Activated CD8-positive, alpha-beta memory T cell treated with anti-CD3 and anti-CD28 coated beads, Interleukin-2, amount 50 U/mL, for 48 hours (primary cell): Measurements from ENCODE around the gene ALDH3B1.
A peak's percentile ranks its signal among the peaks of the same experiment; 100 is the strongest.

Experiments used
- DNase-seq: peaks from one replicate; pipeline ENCODE4 v3.0.0-alpha.2; 2020

The ALDH3B1 gene

DNA sequence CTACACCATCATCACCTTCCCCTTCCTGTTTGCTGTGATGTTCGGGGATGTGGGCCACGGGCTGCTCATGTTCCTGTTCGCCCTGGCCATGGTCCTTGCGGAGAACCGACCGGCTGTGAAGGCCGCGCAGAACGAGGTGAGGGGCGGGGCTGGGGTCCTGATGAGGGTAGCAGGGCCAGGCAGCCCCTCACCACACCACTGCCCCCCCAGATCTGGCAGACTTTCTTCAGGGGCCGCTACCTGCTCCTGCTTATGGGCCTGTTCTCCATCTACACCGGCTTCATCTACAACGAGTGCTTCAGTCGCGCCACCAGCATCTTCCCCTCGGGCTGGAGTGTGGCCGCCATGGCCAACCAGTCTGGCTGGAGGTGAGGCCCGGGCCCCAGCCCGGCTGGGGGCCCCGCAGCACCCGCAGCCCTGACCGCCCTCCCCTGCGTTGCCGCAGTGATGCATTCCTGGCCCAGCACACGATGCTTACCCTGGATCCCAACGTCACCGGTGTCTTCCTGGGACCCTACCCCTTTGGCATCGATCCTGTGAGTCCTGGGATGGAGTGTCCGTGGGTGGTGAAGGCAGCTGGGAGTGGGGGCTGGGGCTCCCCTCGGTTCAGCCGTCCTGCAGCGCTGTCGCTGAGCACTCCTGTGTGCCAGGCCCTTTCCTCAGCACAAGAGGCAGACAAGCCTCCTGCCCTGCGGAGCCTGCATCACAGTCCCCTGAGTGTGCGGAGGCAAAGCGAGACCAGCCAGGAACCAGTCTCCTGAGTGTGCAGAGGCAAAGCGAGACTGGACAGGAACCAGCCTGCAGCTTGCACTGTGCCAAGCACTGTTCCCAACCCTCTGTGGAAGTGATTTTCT is 37.5 kb downstream of the ALDH3B1 start:
- no peak for DNase-seq

DNA sequence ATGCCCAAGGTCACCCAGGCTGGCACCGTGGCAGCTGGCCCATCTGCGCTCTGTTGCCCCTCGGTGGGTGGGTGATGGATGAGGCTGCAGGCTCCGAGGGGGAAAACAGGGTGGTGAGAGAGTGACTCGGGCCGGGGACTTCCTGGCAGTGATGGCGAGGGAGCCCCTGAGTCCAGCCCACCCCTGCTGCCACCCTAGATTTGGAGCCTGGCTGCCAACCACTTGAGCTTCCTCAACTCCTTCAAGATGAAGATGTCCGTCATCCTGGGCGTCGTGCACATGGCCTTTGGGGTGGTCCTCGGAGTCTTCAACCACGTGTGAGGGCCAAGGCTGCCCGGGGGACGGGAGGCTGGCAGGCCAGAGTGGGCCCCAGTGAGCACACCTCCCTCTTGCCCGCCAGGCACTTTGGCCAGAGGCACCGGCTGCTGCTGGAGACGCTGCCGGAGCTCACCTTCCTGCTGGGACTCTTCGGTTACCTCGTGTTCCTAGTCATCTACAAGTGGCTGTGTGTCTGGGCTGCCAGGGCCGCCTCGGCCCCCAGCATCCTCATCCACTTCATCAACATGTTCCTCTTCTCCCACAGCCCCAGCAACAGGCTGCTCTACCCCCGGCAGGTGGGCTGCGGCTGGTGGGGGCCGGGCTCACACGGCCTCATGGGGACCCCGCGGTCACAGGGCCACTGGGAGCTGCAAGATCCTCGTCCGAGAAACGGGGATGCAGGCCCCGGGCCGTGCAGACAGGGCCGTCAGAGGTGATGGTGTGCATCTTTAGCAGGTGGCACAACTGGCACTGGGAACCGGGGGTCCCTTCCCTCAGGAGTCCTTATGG is 38.8 kb downstream of the ALDH3B1 start:
- no peak for DNase-seq

DNA sequence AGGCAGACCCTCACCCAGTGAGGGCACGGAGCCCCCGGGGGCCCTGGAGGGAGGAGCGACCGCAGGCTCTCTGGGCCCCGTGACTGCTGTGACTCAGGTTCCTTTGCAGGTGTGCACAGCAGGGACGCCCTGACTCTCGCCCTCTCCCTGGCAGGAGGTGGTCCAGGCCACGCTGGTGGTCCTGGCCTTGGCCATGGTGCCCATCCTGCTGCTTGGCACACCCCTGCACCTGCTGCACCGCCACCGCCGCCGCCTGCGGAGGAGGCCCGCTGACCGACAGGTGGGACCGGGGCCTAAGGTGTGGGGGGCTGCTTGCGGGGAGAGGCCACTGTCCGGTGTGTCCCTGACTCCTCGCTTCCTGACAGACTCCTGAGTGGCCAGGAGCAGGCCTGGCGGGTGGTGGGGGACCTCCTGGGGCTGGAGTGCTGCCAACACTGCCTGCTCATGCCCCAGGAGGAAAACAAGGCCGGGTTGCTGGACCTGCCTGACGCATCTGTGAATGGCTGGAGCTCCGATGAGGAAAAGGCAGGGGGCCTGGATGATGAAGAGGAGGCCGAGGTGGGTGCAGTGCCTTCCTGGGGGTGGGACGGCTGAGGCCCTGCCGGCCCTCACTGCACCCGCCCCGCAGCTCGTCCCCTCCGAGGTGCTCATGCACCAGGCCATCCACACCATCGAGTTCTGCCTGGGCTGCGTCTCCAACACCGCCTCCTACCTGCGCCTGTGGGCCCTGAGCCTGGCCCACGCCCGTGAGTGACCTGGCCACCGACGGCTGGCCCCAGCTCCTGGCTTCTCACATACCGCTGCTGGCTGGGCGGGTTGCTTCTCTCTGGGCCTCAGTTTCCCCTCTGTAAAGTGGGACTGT is 39.6 kb downstream of the ALDH3B1 start:
- DNase-seq: no peak

DNA sequence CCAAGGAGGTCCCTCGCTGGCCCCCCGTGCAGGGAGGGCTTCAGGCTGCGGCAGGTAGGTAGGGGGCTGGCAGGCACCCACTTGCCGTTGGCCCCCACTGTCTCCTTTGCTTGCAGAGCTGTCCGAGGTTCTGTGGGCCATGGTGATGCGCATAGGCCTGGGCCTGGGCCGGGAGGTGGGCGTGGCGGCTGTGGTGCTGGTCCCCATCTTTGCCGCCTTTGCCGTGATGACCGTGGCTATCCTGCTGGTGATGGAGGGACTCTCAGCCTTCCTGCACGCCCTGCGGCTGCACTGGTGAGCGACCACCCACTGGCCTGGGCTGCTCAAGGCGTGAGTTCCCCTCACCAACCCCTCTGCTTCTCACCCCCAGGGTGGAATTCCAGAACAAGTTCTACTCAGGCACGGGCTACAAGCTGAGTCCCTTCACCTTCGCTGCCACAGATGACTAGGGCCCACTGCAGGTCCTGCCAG is 40.3 kb downstream of the ALDH3B1 start:
- no peak for DNase-seq

DNA sequence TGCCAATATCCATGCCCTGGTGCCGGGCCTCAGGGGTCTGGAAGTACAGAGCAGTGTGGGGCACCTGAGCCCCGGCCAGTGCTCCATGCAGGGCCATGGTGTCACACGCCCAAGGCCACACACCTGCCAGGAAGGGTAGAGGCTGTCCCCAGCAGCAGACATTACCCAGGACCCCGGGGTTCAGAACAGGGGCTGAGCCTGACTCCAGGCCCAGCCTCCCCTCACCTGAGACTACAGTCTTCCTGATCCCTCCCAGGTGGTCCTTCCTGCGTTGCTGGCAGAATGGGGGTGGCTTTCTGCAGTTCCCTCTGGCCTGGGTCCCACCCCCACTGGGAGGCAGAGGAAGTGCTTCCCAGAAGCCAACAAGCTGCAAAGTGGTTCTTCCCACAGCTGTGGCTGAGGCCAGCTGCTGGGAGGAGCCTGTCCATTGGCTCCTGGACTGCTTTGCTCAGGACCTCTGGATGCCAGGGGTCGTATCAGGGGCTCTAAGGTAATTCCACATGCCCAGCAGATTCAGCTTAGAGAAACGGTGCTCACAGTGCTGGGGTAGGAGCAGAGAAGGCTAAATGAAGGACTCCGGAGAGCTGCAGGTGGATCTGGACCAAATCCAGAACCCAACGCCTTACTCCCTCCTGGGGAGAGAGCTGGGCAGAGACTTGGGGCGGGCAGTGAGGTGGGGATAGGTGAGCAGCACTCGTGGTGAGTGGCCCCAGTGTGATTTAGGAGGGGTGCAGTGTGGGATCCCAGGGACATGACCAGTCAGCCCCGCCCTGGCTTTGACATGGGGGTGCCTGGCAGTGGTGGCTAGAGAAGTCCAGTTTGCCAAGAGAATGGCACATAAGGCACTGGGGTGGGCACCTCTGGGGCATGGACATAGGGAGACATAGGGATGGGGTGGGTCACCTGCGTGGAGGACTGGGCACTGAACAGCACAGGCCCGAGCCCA is 41.3 kb downstream of the ALDH3B1 start:
- DNase-seq: peak; percentile 48

DNA sequence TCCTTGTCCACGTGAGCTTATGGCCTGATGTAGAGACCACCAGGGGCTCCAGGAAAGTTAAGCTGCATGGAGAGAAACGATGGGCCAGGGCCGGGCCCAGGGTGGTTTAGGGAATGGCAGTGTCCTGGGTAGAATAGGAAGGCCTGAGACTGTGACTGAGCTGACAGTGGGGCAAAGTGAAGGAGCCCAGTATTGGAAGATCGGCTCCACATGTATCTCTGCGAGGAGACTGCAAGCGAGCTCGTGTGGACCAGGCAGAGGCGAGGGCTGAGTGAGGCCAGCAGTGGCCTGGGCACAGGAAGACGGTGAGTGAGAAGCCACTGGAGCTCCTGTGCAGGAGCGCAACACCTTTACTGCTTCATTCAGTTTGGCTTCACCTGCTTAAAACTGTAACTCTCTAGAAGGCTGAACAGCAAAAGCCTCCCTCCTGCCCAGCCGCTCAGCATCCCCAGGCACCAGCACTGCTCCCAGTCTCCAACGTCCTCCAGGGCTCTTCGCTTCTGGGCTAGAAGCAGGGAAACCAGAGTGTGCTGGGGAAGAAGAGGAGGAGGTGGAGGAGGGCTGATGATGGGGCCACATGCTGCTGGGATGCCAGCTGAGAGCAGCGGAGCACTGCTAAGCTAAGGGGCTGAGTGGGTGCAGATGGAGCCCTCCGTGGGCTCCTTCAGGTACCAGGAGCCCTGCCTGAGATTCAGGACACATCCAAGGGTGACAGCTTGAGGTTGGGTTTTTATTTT is 42.2 kb downstream of the ALDH3B1 start:
- DNase-seq: no peak

DNA sequence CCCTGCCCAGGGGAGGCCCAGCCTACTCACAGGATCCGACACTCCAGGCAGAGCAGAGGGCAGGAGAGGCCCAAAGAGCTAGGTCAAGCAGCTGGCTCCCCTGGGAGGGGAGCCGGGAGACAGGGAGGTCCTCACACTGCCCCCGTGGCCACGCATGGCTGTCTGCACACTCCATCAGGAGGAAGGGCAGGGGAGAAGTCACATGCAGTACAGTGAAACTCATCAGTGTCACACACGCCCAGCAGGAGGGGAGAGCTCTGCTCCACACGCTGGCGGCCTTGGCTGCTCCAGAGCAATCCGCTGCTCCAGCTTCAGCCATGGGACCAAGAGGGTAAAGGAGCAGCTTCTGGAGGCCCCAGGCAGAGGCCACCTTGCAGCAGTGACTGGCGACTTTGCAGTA is 43.0 kb downstream of the ALDH3B1 start:
- peak; percentile 48 for DNase-seq

DNA sequence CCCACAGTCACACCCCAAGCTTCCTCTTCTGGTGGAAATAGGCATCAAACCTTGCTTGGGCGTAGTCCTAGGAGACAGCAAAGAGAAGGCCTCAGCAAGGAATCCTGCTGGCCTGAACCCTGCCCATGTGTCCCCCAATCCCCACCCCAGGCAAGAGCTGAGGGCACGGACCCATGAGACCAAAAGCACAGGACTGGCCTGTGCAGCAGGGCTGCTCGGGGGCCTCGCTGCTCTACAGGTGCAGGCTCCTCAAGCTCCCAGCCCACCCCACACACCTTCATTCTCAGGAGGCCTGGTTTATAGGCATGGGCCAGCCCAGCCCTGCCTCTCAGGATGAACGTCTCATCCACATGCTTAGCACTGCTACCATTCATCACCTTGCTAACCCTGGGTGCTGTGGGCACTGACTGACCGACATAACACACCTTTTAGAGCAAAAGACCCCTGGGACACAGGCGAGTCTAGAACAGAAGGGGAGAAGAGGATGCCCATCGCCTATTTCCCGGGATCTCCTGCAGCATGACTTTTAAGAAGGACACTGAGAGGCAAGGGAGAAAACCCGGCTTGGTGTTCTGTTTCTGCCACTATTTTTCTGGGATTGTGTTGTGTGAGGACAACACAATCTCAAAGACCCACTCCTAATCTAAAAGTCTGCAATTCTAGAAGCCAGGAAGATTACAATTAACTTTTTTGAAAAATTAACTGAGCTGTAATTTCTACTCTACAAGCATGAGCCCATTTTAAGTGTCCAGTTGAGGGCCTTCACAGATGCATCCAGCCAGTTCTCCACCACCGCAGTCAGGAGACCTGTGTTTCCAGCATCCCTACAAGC is 44.1 kb downstream of the ALDH3B1 start:
- DNase-seq: peak; percentile 49

DNA sequence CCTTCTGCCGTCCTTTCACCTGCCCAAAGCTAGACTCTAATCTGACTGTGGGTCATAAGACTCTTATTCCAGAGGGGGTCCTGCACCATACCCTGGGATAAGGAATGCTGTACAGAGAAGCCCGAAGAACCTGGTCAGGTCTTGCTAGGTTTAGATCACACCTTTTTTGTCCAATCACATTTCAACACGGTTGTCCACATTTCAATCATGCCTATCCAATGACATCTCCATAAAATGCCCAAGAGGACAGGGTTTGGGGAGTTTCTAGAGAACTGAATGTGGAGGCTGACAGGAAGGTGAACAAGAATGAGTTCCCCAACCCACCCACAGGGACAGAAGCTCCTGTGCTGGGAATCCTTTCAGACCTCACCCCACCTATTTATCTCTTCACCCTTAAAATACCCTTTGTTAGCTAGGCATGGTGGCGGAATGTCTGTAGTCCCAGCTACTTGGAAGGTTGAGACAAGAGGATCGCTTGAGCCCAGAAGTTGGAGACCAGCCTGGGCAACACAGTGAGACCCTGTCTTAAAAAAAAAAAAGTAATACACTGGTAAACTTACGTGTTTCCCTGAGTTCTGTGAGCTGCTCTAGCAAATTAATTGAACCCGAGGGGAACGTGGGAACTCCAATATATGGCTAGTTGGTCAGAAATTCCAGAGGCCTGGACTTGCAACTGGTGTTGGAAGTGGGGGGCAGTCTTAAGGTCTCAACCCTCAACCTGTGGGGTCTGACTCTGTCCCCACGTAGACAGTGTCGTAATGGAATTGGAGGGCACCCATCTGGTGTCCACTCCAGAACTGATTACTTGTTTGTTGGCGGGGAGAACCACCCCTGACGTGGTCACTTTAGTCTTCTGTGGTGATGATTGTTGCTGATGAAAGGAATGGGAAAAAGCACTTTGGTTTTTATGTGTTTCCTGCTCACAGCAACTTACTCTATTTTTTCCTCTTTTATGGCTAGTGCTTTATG is 46.5 kb downstream of the ALDH3B1 start:
- no peak for DNase-seq

DNA sequence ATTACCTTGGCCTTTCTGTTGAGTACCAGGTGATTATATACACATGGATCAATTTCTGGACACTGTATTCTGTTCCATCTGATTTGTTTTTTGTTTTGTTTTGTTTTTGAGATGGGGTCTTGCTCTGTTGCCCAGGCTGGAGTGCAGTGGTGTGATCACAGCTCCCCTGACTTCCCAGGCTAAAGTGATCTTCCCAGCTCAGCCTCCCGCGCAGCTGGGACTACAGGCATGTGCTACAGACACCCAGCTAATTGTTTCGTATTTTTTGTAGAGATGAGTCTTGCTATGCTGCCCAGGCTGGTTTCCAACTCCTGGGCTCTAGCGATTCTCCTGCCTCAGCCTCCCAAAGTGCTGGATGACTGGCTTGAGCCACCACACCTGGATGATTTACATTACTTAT is 47.7 kb downstream of the ALDH3B1 start:
- DNase-seq: no peak

DNA sequence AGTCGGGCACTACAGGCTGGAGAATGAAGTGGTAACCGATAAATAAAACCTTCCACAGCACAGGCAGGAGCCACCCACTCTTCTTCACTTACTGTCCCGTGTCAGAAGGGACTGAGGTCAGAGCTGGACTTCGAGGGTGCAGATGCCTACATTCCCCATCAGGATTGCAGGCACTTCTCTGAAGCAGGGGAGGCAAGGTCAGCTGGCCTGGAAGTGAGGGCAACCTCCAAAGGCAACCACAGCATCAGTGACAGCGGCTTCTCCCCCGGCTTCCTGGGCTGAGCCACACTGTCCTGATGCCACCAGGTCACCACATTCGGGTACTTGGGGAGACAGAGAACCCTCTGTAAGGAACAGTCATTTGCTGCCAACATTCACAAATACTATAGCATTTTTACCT is 51.4 kb downstream of the ALDH3B1 start:
- DNase-seq: no peak

DNA sequence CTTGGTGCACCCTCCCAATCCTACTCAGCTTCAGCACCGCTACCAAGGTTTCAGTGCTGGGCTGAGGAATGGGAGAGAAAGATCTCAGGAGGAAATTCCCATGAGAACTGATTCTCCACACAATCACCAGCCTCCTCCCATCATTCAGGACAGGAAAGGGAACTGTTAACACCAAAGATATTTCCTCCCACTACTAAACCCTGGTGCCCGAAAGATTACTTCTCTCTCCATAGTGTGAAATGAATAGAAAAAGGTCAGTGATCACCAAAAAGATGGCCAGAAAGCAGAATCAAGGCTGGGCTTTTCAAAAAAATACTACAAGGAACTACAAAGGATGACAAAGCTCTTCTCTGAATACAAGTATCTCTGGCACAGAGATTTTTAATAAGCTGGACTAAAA is 54.8 kb downstream of the ALDH3B1 start:
- no peak for DNase-seq

DNA sequence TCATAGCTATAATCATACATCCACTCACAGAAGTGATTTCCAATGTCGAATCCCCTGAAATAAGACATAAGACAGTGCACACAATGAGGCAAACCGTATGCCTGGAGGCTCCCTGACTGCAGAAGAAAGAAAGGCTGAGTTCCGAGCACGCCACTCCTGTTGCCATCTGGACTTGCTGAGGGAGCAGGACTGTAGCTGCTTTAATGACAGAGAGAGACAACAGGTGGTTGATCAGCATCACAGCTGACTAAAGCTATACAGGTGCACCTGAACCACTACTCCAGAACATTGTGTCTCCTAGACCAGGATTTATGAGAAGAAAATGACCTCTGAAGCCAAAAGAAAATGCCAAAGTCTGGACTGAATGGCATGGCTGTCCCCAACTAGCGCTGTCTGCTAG is 55.7 kb downstream of the ALDH3B1 start:
- no peak for DNase-seq

DNA sequence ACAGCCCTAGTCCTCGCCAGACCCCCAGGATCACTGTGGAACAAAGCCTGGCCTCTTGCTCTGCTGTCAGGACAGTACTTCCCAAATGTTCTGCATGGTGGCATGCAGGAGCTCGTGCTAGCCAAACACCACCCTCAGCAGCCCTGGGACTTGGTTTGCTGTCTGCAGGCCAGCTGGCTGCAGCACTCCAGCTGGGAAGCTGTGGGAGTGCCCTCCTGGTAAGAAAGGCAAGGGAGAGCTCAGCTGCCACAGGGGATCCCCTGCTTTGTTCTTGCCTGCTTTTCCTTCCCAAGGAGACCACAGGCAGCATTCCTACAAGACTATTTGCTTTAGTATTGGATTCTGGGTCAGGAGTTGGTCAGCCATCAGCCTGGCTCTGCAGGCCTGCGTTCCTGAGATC is 56.6 kb downstream of the ALDH3B1 start:
- DNase-seq: no peak

DNA sequence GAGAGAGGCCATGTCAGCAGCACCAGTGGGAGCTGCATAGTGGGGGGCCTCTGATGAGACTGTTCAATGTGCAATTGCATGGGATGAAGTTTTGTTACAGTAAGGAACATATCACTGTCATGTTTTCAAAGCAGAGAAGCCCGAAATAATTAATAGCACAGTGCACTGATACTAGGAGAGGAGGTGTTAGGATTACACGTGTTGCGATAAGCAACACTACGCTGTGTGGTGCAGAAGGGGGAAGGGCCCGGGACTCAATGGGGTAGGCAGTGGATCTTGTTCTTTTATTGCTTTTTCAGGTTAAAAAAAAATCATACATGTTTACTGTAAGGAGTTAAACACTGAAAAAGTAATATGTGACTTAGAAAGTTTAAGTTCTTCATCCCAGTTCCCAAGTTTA is 57.9 kb downstream of the ALDH3B1 start:
- DNase-seq: no peak

DNA sequence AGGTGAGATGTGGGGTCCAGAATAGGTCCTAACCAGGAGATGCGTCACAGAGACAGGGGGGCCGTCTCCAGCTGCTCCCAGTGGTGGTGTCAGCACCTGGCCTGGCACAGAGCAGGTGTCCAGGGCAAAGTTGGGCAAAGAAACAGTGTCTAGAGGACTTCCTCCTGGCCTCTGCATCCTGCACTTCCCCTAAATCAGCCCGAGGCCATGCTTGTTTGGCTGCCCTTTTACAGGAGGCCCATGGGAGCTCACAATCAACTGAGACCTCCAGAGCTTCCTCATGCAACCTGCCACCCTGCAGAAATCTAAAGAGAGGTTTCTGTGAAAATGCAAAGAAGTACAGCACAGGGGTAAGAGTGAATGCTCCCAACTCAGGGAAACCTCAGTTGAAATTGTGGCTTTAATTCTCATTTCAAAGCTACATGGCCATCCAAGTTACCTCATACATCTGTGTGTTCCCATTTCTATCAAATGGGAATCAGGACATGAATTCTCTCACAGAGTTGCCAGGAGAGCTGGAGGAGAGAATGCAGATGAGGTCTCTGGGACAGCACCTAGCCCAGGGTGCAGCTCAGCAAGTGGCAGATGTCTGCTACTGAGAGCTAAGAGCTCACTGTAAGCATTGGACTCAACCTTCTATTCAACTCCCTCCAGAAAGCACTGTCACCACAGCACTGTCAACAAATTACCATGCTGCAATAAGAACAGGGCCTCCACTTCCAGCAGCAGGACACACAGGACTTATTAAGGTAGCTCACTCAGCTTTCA is 61.3 kb downstream of the ALDH3B1 start:
- no peak for DNase-seq

DNA sequence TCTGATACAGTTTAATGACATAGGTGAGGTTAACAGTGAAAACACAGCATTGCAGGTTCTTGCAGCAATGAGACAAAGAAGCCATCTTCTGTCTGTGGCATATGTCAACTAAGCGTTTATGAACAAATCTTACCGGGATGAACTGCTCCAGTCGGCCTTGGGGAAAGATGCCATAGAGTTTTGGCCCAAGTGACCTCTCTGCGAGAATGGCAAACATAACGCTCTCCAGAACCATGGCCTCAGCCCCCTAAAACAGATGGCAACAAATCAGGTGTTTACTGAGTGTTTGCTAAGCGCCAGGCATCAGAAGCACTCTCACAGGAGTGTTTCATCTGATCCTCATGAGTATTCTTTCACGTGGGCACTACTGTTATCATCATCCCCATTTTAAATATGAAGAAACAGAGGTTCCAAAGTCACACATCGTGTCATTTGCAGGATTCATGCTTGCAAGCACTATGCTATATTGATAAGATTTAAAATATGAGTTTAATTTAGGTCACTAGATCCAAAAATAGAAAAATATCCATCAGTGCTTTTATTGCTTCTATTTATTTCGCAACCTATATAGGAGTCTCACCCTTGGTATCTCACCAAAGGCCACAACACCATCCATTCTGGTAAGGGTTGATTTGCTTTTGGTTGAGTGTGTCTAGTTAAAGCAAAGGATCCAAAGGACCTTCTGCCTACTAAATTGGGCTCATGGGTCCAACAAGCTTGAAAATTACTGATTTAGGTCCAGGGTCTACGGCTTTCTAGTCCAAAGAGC is 64.6 kb downstream of the ALDH3B1 start:
- DNase-seq: no peak
